GM12872 (cell line): ENCODE measurements around the gene TTC38.

Experiments
- CTCF ChIP-seq: IDR thresholded peaks from 3 replicates; pipeline ENCODE4 v1.5.1; 2011; ENCODE audit warnings: low read depth, mild to moderate bottlenecking, low read length, moderate library complexity; ENCODE audit not compliant: insufficient read depth

TTC38 gene

GRCh38 chr22:46338636-46339035 is 70.8 kb downstream of the TTC38 start:
- no peak for TF ChIP-seq CTCF

DNA sequence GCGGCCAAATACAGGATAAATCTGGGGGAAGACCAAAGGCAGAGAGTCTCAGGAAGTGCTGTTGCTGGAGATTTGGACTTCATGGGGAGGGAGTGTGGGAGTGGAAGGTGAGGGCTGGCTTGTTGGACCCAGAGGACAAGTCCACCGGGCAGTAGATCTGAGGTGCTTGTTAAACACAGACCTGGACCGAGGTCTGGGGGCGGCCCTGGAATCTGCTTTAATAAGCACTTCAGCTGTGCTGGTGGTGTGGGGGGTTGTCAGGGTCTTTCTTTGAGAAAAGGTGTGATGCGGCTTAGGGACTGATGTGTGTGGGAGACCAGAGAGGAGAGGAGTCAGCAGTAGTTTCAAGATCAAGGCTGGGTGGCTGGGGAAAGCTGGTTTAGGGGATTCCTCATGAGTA is 72.1 kb downstream of the TTC38 start:
- TF ChIP-seq CTCF, result no peak

DNA sequence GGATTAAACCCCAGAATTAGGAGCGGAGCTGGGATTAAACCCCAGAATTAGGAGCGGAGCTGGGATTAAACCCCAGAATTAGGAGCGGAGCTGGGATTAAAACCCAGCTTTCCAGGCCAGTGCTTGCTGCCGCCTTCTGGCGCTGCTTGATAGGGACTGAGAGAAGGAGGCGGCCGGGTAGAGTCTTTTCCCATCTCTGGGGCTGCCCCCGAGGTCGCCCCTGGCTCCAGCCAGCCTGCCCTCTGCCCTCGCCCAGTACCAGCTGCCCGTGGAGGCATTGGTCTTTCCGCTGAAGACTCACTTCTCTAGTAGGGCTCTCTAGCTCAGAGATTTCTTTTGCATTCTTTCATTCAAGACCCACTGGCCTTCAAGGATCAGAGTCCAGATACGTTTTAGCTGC is 72.9 kb downstream of the TTC38 start:
- no peak for TF ChIP-seq CTCF
